Neural cell (in vitro differentiated cells): ENCODE results near the gene C15orf40.
"Not testable (repeated sequence)": the region's sequence is repeated elsewhere in the genome, so short reads cannot be mapped to it uniquely, and the experiment has no call there.

ENCODE experiments used
- CTCF ChIP-seq: fragments of 450-650 bp; IDR thresholded peaks from 2 replicates; pipeline ENCODE4 v1.5.1; 2014; ENCODE audit warnings: antibody characterized with exemption, mild to moderate bottlenecking, moderate library complexity; ENCODE audit not compliant: poor library complexity, severe bottlenecking
- EP300 ChIP-seq: fragments of 450-650 bp; conservative IDR thresholded peaks from 2 replicates; pipeline ENCODE4 v1.6.1; 2014; ENCODE audit warnings: antibody characterized with exemption, mild to moderate bottlenecking, moderate library complexity; ENCODE audit not compliant: poor library complexity, severe bottlenecking
- EZH2 ChIP-seq: fragments of 200-600, 300-800 bp; shearing (Covaris generic), sonication (generic); IDR thresholded peaks from 2 replicates; pipeline ENCODE4 v1.6.1; 2014; ENCODE audit warnings: antibody characterized with exemption, low read length, borderline replicate concordance, mild to moderate bottlenecking; ENCODE audit not compliant: insufficient read depth, poor library complexity, severe bottlenecking
- MXI1 ChIP-seq: fragments of 450-650 bp; conservative IDR thresholded peaks from 2 replicates; pipeline ENCODE4 v1.6.1; 2014; ENCODE audit warnings: antibody characterized with exemption, mild to moderate bottlenecking; ENCODE audit not compliant: poor library complexity, severe bottlenecking
- POLR2AphosphoS5 ChIP-seq: IDR thresholded peaks from 2 replicates; pipeline ENCODE4 v1.6.1; 2012
- RAD21 ChIP-seq: fragments of 450-650 bp; conservative IDR thresholded peaks from 2 replicates; pipeline ENCODE4 v1.6.1; 2014; ENCODE audit warnings: antibody characterized with exemption, mild to moderate bottlenecking, moderate library complexity
- REST ChIP-seq: IDR thresholded peaks from 2 replicates; pipeline ENCODE4 v1.6.1; 2012; ENCODE audit warnings: borderline replicate concordance
- SMC3 ChIP-seq: fragments of 450-650 bp; conservative IDR thresholded peaks from 2 replicates; pipeline ENCODE4 v1.6.1; 2014; ENCODE audit warnings: antibody characterized with exemption, mild to moderate bottlenecking, moderate library complexity; ENCODE audit not compliant: poor library complexity
- TAF1 ChIP-seq: IDR thresholded peaks from 2 replicates; pipeline ENCODE4 v1.6.1; 2012; ENCODE audit warnings: low read depth

GRCh38 chr15:82939678-82940077, 71.8 kb downstream of the C15orf40 start:
- TF ChIP-seq SMC3, EZH2, CTCF, POLR2AphosphoS5, MXI1, RAD21, TAF1, EP300, REST: not testable (repeated sequence)
